ENCODE results near the gene RPS10. TPM values are rescaled to one million over a fixed set of nuclear protein-coding genes. Genes with fewer than 3 reads are reported as not detected.

The RPS10 gene
- total RNA-seq, 1 experiment from 2014 or later: 1,644 TPM

- intact Hi-C loops (cut with micrococcal nuclease): no loop called here
- no TSS peak for BruUV-seq (replicated peaks)
- H3K4me1 Mint-ChIP-seq (ENCODE audit: insufficient read depth, unreplicated experiment): peaks cover 6% of the 10 kb centered on the region
- H3K9me3 Mint-ChIP-seq (ENCODE audit: unreplicated experiment): no peaks in the 10 kb centered on the region
- no peaks in the 10 kb centered on the region for H3K27me3 Mint-ChIP-seq (ENCODE audit: insufficient read depth, unreplicated experiment)
- no peak overlapping the region for H3K4me3 Mint-ChIP-seq (ENCODE audit: unreplicated experiment)
- no peak for TF ChIP-seq CTCF (IDR thresholded peaks at IDR 0.05; ENCODE audit: unreplicated experiment)
- peaks cover 6% of the 10 kb centered on the region for H3K36me3 Mint-ChIP-seq (ENCODE audit: insufficient read depth, unreplicated experiment)
- no peak for DNase-seq (ENCODE audit: unreplicated experiment)
- H3K27ac Mint-ChIP-seq (ENCODE audit: low read depth, unreplicated experiment): no peak overlapping the region
- ChIA-PET CTCF (interaction anchor here (0.6 kb wide), 2 partner anchors 39 to 672 kb away, joined by 3 read pairs; no protein-coding TSS in a partner anchor), POLR2A (no interaction called here)
These were observed 40.6 kb upstream of the RPS10 start for GRCh38 chr6:34466242-34467185.

- CTCF ChIA-PET: interaction anchor here (0.6 kb wide), 1 partner anchor 40 kb away, joined by 3 read pairs; no protein-coding TSS in a partner anchor
- peaks cover 6% of the 10 kb centered on the region for H3K36me3 Mint-ChIP-seq (ENCODE audit: insufficient read depth, unreplicated experiment)
- POLR2A ChIA-PET: interaction anchor here (0.6 kb wide), 1 partner anchor 22 kb away, joined by 3 read pairs; no protein-coding TSS in a partner anchor
- intact Hi-C loops (cut with micrococcal nuclease): no loop called here
- H3K4me3 Mint-ChIP-seq (ENCODE audit: unreplicated experiment): no peak within 1 kb of the TSS
- no peaks in the 10 kb centered on the region for H3K27me3 Mint-ChIP-seq (ENCODE audit: insufficient read depth, unreplicated experiment)
- no peak for TF ChIP-seq CTCF (IDR thresholded peaks at IDR 0.05; ENCODE audit: unreplicated experiment)
- peaks cover 6% of the 10 kb centered on the region for H3K4me1 Mint-ChIP-seq (ENCODE audit: insufficient read depth, unreplicated experiment)
- BruUV-seq (replicated peaks): no TSS peak
- DNase-seq (ENCODE audit: unreplicated experiment): no peak
- H3K9me3 Mint-ChIP-seq (ENCODE audit: unreplicated experiment): no peaks in the 10 kb centered on the region
- H3K27ac Mint-ChIP-seq (ENCODE audit: low read depth, unreplicated experiment): no peak within 1 kb of the TSS
These were observed 39.8 kb upstream of the RPS10 start, which contains the start of gene PACSIN1 for GRCh38 chr6:34465531-34466241. Gene PACSIN1 (plus strand): TSS chr6:34466076. CDS start chr6:34526306, 60,230 bp downstream.

GRCh38 chr6:34463849-34464248 is 38.0 kb upstream of the RPS10 start:
- Mint-ChIP-seq H3K36me3 (ENCODE audit: insufficient read depth, unreplicated experiment) (peaks cover 6% of the 10 kb centered on the region), H3K27me3 (ENCODE audit: insufficient read depth, unreplicated experiment) (no peaks in the 10 kb centered on the region), H3K4me3 (ENCODE audit: unreplicated experiment) (no peak overlapping the region), H3K9me3 (ENCODE audit: unreplicated experiment) (no peaks in the 10 kb centered on the region), H3K4me1 (ENCODE audit: insufficient read depth, unreplicated experiment) (peaks cover 6% of the 10 kb centered on the region), H3K27ac (ENCODE audit: low read depth, unreplicated experiment) (no peak overlapping the region)
- DNase-seq (ENCODE audit: unreplicated experiment): no peak
- ChIA-PET POLR2A (no interaction called here), CTCF (interaction anchor here (0.6 kb wide), 2 partner anchors 29 to 1516 kb away, joined by 3 read pairs; no protein-coding TSS in a partner anchor)
- no TSS peak for BruUV-seq (replicated peaks)
- intact Hi-C loops (cut with micrococcal nuclease): loop anchor here (5.0 kb wide), 1 partner anchor 523 kb away; no protein-coding TSS in a partner anchor
- TF ChIP-seq CTCF (IDR thresholded peaks at IDR 0.05; ENCODE audit: unreplicated experiment): no peak

- CTCF ChIA-PET: interaction anchor here (0.6 to 1.2 kb wide), 2 partner anchors 146 to 1515 kb away, joined by 3 to 5 read pairs; no protein-coding TSS in a partner anchor
- Mint-ChIP-seq H3K4me3 (ENCODE audit: unreplicated experiment) (no peak overlapping the region), H3K4me1 (ENCODE audit: insufficient read depth, unreplicated experiment) (peaks cover 6% of the 10 kb centered on the region), H3K36me3 (ENCODE audit: insufficient read depth, unreplicated experiment) (peaks cover 6% of the 10 kb centered on the region), H3K9me3 (ENCODE audit: unreplicated experiment) (no peaks in the 10 kb centered on the region), H3K27me3 (ENCODE audit: insufficient read depth, unreplicated experiment) (no peaks in the 10 kb centered on the region), H3K27ac (ENCODE audit: low read depth, unreplicated experiment) (no peak overlapping the region)
- DNase-seq (ENCODE audit: unreplicated experiment): no peak
- POLR2A ChIA-PET: no interaction called here
- TF ChIP-seq CTCF (IDR thresholded peaks at IDR 0.05; ENCODE audit: unreplicated experiment): no peak
- no TSS peak for BruUV-seq (replicated peaks)
- intact Hi-C loops (cut with micrococcal nuclease): loop anchor here (5.0 kb wide), 1 partner anchor 524 kb away; no protein-coding TSS in a partner anchor
These were observed 37.4 kb upstream of the RPS10 start for GRCh38 chr6:34463299-34463698.
